DOHH2 (cell line): Measurements from ENCODE around the gene ITSN2.

ENCODE experiments used
- H3F3A ChIP-seq: fragments of 200-600 bp; sonication (generic), shearing (Covaris generic); 2 replicates; pipeline ENCODE4 v1.6.0; 2016; ENCODE audit warnings: antibody characterized with exemption, mild to moderate bottlenecking; ENCODE audit not compliant: control insufficient read depth, insufficient read depth
- H3K27ac ChIP-seq: fragments of 200-600 bp; sonication (generic); 2 replicates; pipeline ENCODE4 v1.5.1; 2014; ENCODE audit warnings: low read depth, mild to moderate bottlenecking, low read length, moderate library complexity
- H3K27me3 ChIP-seq: fragments of 200-600 bp; sonication (generic); 2 replicates; pipeline ENCODE4 v1.6.1; 2014; ENCODE audit warnings: mild to moderate bottlenecking, low read length, mixed read lengths; ENCODE audit not compliant: control insufficient read depth
- H3K36me3 ChIP-seq: fragments of 200-600 bp; sonication (generic); 2 replicates; pipeline ENCODE4 v1.6.1; 2014; ENCODE audit warnings: mild to moderate bottlenecking, low read length, moderate library complexity, mixed read lengths; ENCODE audit not compliant: control insufficient read depth
- H3K4me1 ChIP-seq: fragments of 200-600 bp; sonication (generic); 2 replicates; pipeline ENCODE4 v1.6.1; 2014; ENCODE audit warnings: mild to moderate bottlenecking, low read length, mixed read lengths; ENCODE audit not compliant: control insufficient read depth
- H3K4me2 ChIP-seq: fragments of 200-600 bp; sonication (generic); 2 replicates; pipeline ENCODE4 v1.6.0; 2014; ENCODE audit warnings: mild to moderate bottlenecking, low read length, moderate library complexity
- H3K4me3 ChIP-seq: fragments of 200-600 bp; sonication (generic); 2 replicates; pipeline ENCODE4 v1.5.1; 2014; ENCODE audit warnings: mild to moderate bottlenecking, low read length, mixed read lengths
- H3K79me2 ChIP-seq: fragments of 200-600 bp; sonication (generic); 2 replicates; pipeline ENCODE4 v1.6.1; 2014; ENCODE audit warnings: mild to moderate bottlenecking, low read length, mixed read lengths; ENCODE audit not compliant: control insufficient read depth
- H3K9me2 ChIP-seq: fragments of 200-600 bp; sonication (generic); replicated peaks from 2 replicates; pipeline ENCODE4 v1.6.1; 2014; ENCODE audit warnings: mild to moderate bottlenecking, low read length, mixed read lengths; ENCODE audit not compliant: control insufficient read depth
- H3K9me3 ChIP-seq: fragments of 200-600 bp; sonication (generic); 2 replicates; pipeline ENCODE4 v1.6.1; 2014; ENCODE audit warnings: antibody characterized with exemption, low read length, mixed read lengths; ENCODE audit not compliant: control insufficient read depth, insufficient read depth
- H4K20me1 ChIP-seq: fragments of 200-600 bp; sonication (generic); 2 replicates; pipeline ENCODE4 v1.6.0; 2014; ENCODE audit warnings: low read depth, mild to moderate bottlenecking, antibody characterized with exemption, low read length, moderate library complexity; ENCODE audit not compliant: control insufficient read depth, insufficient read depth
- EZH2phosphoT487 ChIP-seq: fragments of 200-600 bp; sonication (generic); IDR thresholded peaks from 2 replicates; pipeline ENCODE4 v1.6.1; 2017; ENCODE audit warnings: borderline replicate concordance, mild to moderate bottlenecking, antibody characterized with exemption, low read length, moderate library complexity, mixed read lengths
- TF ChIP-seq, protein P1 (sequence below): fragments of 200-600 bp; sonication (generic); IDR thresholded peaks from one replicate; pipeline ENCODE4 v1.5.1; 2014; ENCODE audit warnings: antibody characterized with exemption, mild to moderate bottlenecking, low read depth, low read length; ENCODE audit not compliant: poor library complexity, severe bottlenecking

ITSN2 gene

DNA sequence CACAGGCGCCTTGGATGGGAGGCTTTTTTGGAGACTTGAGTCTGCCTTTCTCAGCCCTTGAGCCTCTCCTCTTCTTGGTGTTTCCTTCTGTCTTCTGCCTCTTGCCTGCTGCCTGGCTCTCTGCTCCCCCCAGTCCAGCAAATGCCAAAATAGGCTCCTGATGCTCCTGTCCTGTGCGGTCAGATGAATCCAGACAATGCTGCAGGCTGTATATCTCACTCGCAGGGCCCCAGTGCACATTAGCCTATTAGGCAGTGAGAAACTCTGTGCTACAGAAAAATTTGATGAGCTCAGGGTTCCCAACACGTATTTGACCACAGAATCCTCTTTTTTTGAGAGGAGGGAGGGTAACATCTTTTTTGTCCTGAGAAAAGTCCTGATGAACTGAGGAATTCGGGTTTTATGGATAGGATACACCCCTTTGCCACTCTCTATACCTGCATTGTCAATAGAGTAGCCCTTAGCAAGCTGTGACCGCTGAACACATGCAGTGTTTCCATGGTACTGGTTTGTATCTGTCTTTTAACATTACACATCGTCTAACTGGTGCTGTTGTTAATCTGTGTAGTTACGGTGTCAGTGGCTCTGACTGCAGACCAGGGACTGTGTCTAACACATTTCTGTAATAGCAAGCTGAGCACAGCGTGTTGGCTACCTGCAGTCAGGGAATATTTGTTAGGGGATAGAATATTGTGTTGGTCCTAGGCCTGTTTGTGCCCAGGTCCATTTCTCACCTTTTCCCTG lies 134.7 kb downstream of the ITSN2 start:
- H3K4me1 ChIP-seq: no peaks in the 10 kb centered on the region
- H3K4me3 ChIP-seq: no peak overlapping the region
- no peaks in the 10 kb centered on the region for H3K9me3 ChIP-seq
- H3K4me2 ChIP-seq: no peak overlapping the region
- H3K27ac ChIP-seq: no peak overlapping the region
- H3F3A ChIP-seq: no peaks in the 10 kb centered on the region
- H3K79me2 ChIP-seq: no peaks in the 10 kb centered on the region
- H3K27me3 ChIP-seq: no peaks in the 10 kb centered on the region
- no peaks in the 10 kb centered on the region for H3K36me3 ChIP-seq
- H4K20me1 ChIP-seq: no peaks in the 10 kb centered on the region
- no peaks in the 10 kb centered on the region for H3K9me2 ChIP-seq
- TF ChIP-seq, protein P1, sequence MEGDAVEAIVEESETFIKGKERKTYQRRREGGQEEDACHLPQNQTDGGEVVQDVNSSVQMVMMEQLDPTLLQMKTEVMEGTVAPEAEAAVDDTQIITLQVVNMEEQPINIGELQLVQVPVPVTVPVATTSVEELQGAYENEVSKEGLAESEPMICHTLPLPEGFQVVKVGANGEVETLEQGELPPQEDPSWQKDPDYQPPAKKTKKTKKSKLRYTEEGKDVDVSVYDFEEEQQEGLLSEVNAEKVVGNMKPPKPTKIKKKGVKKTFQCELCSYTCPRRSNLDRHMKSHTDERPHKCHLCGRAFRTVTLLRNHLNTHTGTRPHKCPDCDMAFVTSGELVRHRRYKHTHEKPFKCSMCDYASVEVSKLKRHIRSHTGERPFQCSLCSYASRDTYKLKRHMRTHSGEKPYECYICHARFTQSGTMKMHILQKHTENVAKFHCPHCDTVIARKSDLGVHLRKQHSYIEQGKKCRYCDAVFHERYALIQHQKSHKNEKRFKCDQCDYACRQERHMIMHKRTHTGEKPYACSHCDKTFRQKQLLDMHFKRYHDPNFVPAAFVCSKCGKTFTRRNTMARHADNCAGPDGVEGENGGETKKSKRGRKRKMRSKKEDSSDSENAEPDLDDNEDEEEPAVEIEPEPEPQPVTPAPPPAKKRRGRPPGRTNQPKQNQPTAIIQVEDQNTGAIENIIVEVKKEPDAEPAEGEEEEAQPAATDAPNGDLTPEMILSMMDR: no peak
- TF ChIP-seq EZH2phosphoT487: no peak

DNA sequence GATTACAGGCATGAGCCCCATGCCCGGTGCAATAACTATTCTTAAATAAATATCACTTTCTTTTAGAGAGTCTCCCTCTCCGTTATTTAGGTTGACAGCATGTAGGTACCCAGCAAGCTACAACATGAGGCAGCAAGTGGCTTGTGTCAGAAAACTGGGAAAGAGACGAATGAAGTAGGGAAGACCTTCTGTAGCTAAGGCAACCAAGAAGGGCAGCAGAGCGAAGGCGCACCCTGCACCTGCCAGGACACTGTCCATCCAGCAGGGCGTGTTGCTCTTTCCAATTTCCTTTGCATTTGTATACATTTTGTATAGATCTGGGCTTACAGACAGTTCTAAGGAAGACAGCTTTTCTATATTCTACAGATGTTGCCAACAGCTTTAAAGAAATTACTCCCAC lies 137.4 kb downstream of the ITSN2 start:
- H3K9me3 ChIP-seq: no peaks in the 10 kb centered on the region
- H3K4me3 ChIP-seq: no peak overlapping the region
- no peaks in the 10 kb centered on the region for H4K20me1 ChIP-seq
- no peaks in the 10 kb centered on the region for H3K9me2 ChIP-seq
- no peak overlapping the region for H3K27ac ChIP-seq
- H3K4me2 ChIP-seq: no peak overlapping the region
- no peaks in the 10 kb centered on the region for H3K79me2 ChIP-seq
- no peak for TF ChIP-seq EZH2phosphoT487
- TF ChIP-seq, protein P1: no peak
- no peaks in the 10 kb centered on the region; the same call in 1 of the 2 replicates for H3K36me3 ChIP-seq
- no peaks in the 10 kb centered on the region for H3F3A ChIP-seq
- H3K4me1 ChIP-seq: no peaks in the 10 kb centered on the region
- H3K27me3 ChIP-seq: no peaks in the 10 kb centered on the region

DNA sequence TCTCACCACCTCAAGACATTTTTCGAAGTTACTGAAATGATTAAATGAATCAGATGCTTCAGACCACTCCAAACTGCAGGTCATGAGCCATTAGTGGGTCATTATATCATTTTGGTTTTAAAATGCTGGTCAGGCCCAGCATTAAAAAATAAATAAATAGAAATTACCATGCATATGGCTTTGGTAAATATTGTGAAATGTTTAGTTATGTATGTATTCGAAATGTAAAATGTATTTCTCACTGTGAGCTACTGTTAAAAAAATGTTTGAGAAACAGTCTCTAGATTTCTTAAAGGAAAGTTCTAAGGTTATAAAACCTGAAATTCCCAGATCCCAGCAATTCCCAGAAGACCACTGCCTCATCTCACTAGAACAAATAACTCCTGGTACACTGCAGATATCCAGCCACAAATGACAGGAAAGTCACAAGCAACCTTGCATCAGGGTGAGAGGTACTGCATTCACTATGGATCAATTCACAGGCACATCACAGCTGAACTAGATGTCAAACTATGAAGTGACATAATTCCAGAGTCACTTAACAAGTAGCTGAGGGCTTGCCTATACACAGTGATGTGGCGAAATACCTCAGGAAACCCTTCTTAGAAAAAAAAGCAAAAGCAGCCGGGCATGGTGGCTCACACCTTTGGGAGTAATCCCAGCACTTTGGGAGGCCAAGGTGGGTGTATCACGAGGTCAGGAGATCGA lies 138.8 kb downstream of the ITSN2 start:
- H3K27ac ChIP-seq: no peak overlapping the region
- no peaks in the 10 kb centered on the region for H4K20me1 ChIP-seq
- no peaks in the 10 kb centered on the region for H3F3A ChIP-seq
- no peak overlapping the region for H3K4me3 ChIP-seq
- H3K36me3 ChIP-seq: no peaks in the 10 kb centered on the region; the same call in 1 of the 2 replicates
- no peak overlapping the region for H3K4me2 ChIP-seq
- H3K79me2 ChIP-seq: no peaks in the 10 kb centered on the region
- H3K9me2 ChIP-seq: no peaks in the 10 kb centered on the region
- no peaks in the 10 kb centered on the region for H3K27me3 ChIP-seq
- TF ChIP-seq, protein P1: no peak
- TF ChIP-seq EZH2phosphoT487: no peak
- H3K4me1 ChIP-seq: no peaks in the 10 kb centered on the region
- no peaks in the 10 kb centered on the region for H3K9me3 ChIP-seq
